Measurements from ENCODE around the gene MBLAC1.
A peak's percentile ranks its signal among the peaks of the same experiment; 100 is the strongest.
"Not testable (repeated sequence)": the region's sequence is repeated elsewhere in the genome, so short reads cannot be mapped to it uniquely, and the experiment has no call there.

Gene MBLAC1

DNA sequence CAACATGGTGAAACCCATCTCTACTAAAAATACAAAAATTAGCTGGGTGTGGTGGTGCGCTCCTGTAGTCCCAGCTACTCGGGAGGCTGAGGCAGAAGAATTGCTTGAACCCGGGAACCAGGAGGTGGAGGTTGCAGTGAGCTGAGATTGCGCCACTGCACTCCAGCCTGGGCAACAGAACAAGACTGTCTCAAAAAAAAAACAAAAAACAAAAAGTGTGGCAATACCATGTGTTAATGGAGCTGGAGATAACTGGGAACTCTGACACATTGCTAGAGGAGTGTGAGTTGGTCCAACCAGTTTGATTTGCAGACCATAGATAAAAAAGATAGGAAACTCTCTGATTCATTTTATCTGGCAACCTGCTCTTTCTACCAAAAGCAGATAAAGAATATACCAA, 19.6 kb downstream of the MBLAC1 start:
- not testable (repeated sequence) for H3K9ac ChIP-seq (ENCODE audit: low read depth, low read length); H3K27me3 ChIP-seq (ENCODE audit: control insufficient read depth, insufficient read depth, low read length); H3K36me3 ChIP-seq (ENCODE audit: control insufficient read depth, insufficient read depth, low read length); H3K27ac ChIP-seq (ENCODE audit: low read depth, low read length); H3K4me1 ChIP-seq (ENCODE audit: control insufficient read depth, insufficient read depth, low read length); H3K4me3 ChIP-seq (ENCODE audit: low read depth, low read length); H3K9me3 ChIP-seq (ENCODE audit: control insufficient read depth, insufficient read depth, low read length)

- Histone ChIP-seq H3K4me3 (ENCODE audit: low read depth, low read length) (no peak overlapping the region), H3K9ac (ENCODE audit: low read depth, low read length) (no peak overlapping the region), H3K36me3 (ENCODE audit: control insufficient read depth, insufficient read depth, low read length) (peaks cover 16% of the 10 kb centered on the region), H3K27me3 (ENCODE audit: control insufficient read depth, insufficient read depth, low read length) (no peaks in the 10 kb centered on the region), H3K4me1 (ENCODE audit: control insufficient read depth, insufficient read depth, low read length) (peaks cover 10% of the 10 kb centered on the region), H3K9me3 (ENCODE audit: control insufficient read depth, insufficient read depth, low read length) (no peaks in the 10 kb centered on the region), H3K27ac (ENCODE audit: low read depth, low read length) (no peak overlapping the region)
Measured at GRCh38 chr7:100147278-100147677, 20.5 kb downstream of the MBLAC1 start.

DNA sequence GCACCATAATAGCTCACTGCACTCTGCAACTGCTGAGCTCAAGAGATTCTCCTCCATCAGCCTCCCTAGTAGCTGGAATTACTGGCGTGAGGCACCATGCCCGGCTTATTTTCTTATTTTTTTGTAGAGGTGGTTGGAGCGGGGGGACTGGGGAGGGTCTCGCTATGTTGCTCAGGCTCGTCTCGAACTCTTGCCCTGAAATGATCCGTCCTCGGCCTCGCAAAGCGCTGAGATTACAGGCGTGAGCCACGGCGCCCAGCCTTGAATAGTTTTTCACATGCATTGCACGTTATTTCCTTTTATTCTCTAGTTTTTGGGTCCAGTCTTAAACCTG, 21.4 kb downstream of the MBLAC1 start:
- H3K27ac ChIP-seq (ENCODE audit: low read depth, low read length) = peak overlapping the region; percentile 47
- no peak overlapping the region for H3K9ac ChIP-seq (ENCODE audit: low read depth, low read length)
- H3K4me3 ChIP-seq (ENCODE audit: low read depth, low read length) = peak overlapping the region; percentile 48
- H3K9me3 ChIP-seq (ENCODE audit: control insufficient read depth, insufficient read depth, low read length) = no peaks in the 10 kb centered on the region
- H3K36me3 ChIP-seq (ENCODE audit: control insufficient read depth, insufficient read depth, low read length) = peaks cover 25% of the 10 kb centered on the region
- H3K27me3 ChIP-seq (ENCODE audit: control insufficient read depth, insufficient read depth, low read length) = no peaks in the 10 kb centered on the region
- H3K4me1 ChIP-seq (ENCODE audit: control insufficient read depth, insufficient read depth, low read length) = peaks cover 10% of the 10 kb centered on the region

GRCh38 chr7:100148559-100149328, 22.0 kb downstream of the MBLAC1 start, which contains the start of gene LAMTOR4:
Gene LAMTOR4 (plus strand): TSS chr7:100148918. CDS start chr7:100148973, 55 bp downstream.
- Histone ChIP-seq H3K36me3 (ENCODE audit: control insufficient read depth, insufficient read depth, low read length) (peaks cover 31% of the 10 kb centered on the region), H3K27ac (ENCODE audit: low read depth, low read length) (peak within 1 kb of the TSS; percentile 68), H3K9ac (ENCODE audit: low read depth, low read length) (peak within 1 kb of the TSS; percentile 60), H3K27me3 (ENCODE audit: control insufficient read depth, insufficient read depth, low read length) (no peaks in the 10 kb centered on the region), H3K9me3 (ENCODE audit: control insufficient read depth, insufficient read depth, low read length) (no peaks in the 10 kb centered on the region), H3K4me3 (ENCODE audit: low read depth, low read length) (peak within 1 kb of the TSS; percentile 81), H3K4me1 (ENCODE audit: control insufficient read depth, insufficient read depth, low read length) (peaks cover 10% of the 10 kb centered on the region)

- peaks cover 18% of the 10 kb centered on the region for H3K4me1 ChIP-seq (ENCODE audit: control insufficient read depth, insufficient read depth, low read length)
- no peak overlapping the region for H3K4me3 ChIP-seq (ENCODE audit: low read depth, low read length)
- H3K9me3 ChIP-seq (ENCODE audit: control insufficient read depth, insufficient read depth, low read length) = no peaks in the 10 kb centered on the region
- H3K9ac ChIP-seq (ENCODE audit: low read depth, low read length) = no peak overlapping the region
- no peak overlapping the region for H3K27ac ChIP-seq (ENCODE audit: low read depth, low read length)
- no peaks in the 10 kb centered on the region for H3K27me3 ChIP-seq (ENCODE audit: control insufficient read depth, insufficient read depth, low read length)
- H3K36me3 ChIP-seq (ENCODE audit: control insufficient read depth, insufficient read depth, low read length) = peaks cover 62% of the 10 kb centered on the region
Measured at GRCh38 chr7:100152404-100152803, 25.6 kb downstream of the MBLAC1 start.

DNA sequence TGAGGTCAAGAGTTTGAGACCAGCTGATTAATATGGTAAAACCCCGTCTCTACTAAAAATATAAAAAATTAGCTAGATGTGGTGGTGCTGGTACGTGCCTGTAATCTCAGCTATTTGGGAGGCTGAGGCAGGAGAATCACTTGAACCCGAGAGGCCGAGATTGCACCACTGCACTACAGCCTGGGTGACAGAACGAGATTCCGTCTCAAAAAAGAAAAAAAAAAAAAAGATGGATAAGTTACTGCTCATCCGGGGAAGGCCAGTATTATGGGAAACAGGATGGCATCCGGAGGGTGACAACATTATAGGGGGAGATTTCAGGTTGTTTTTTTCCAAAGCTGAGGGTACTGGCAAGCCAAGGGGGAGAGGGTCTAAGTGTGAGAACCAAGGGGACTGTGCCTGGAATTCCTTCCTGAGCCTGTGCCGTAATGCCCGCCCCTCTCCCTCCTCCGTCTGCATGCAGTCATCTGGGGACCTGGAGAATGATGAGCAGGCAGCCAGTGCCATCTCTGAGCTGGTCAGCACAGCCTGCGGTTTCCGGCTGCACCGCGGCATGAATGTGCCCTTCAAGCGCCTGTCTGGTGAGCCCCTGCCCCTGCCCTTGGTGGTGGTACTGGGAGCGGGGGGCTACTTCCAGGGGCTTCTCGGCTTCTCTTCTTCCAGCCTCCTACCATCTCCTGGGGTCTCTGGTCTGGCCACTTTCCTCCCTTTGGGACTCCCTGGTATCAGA, 26.3 kb downstream of the MBLAC1 start:
- Histone ChIP-seq H3K9ac (ENCODE audit: low read depth, low read length) (no peak overlapping the region), H3K27me3 (ENCODE audit: control insufficient read depth, insufficient read depth, low read length) (no peaks in the 10 kb centered on the region), H3K36me3 (ENCODE audit: control insufficient read depth, insufficient read depth, low read length) (peaks cover 62% of the 10 kb centered on the region), H3K4me1 (ENCODE audit: control insufficient read depth, insufficient read depth, low read length) (peaks cover 21% of the 10 kb centered on the region), H3K27ac (ENCODE audit: low read depth, low read length) (no peak overlapping the region), H3K9me3 (ENCODE audit: control insufficient read depth, insufficient read depth, low read length) (no peaks in the 10 kb centered on the region), H3K4me3 (ENCODE audit: low read depth, low read length) (no peak overlapping the region)

DNA sequence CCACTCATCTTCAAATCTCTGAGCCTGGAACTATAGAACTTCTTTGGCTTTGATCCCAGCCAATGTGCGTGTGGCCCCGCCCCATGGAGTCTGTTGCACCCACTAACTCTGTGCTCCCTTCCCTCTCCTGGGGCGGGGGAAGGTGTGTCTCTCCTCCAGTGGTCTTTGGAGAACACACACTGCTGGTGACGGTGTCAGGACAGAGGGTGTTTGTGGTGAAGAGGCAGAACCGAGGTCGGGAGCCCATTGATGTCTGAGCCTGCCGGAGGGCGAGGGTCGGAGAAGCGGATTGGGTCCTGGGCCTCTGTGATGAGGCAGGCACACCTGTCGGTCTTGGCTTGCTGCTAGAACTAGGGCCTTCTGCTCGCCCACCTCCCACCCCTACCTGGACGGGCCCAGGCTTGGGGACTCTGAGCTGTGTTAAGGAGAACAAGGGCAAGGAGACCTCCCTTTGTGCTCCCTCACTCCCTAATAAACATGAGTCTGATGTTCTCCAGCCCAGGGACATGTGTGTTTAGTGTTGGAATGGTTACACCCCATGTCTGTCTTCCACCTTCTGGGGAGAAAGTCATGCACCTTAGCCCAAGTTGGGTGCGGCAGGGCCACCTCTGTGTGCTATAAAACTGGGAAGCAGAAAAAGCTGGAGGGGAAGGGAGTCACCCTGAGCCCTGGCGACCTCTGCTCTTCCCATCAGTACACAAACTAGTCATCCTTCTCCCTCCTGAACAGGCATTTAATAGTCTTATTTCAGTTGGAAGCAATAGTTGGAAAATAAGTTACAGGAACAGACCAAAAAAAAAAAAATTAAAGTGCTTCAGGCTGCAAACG, 27.2 kb downstream of the MBLAC1 start:
- no peak overlapping the region for H3K4me3 ChIP-seq (ENCODE audit: low read depth, low read length)
- no peaks in the 10 kb centered on the region for H3K9me3 ChIP-seq (ENCODE audit: control insufficient read depth, insufficient read depth, low read length)
- no peaks in the 10 kb centered on the region for H3K27me3 ChIP-seq (ENCODE audit: control insufficient read depth, insufficient read depth, low read length)
- no peak overlapping the region for H3K9ac ChIP-seq (ENCODE audit: low read depth, low read length)
- peaks cover 17% of the 10 kb centered on the region for H3K4me1 ChIP-seq (ENCODE audit: control insufficient read depth, insufficient read depth, low read length)
- H3K27ac ChIP-seq (ENCODE audit: low read depth, low read length) = no peak overlapping the region
- peaks cover 62% of the 10 kb centered on the region for H3K36me3 ChIP-seq (ENCODE audit: control insufficient read depth, insufficient read depth, low read length)

GRCh38 chr7:100154651-100155491, 28.1 kb downstream of the MBLAC1 start:
- H3K4me3 ChIP-seq (ENCODE audit: low read depth, low read length) = no peak overlapping the region
- H3K9ac ChIP-seq (ENCODE audit: low read depth, low read length) = no peak overlapping the region
- H3K9me3 ChIP-seq (ENCODE audit: control insufficient read depth, insufficient read depth, low read length) = no peaks in the 10 kb centered on the region
- H3K27me3 ChIP-seq (ENCODE audit: control insufficient read depth, insufficient read depth, low read length) = no peaks in the 10 kb centered on the region
- peaks cover 19% of the 10 kb centered on the region for H3K4me1 ChIP-seq (ENCODE audit: control insufficient read depth, insufficient read depth, low read length)
- H3K27ac ChIP-seq (ENCODE audit: low read depth, low read length) = no peak overlapping the region
- H3K36me3 ChIP-seq (ENCODE audit: control insufficient read depth, insufficient read depth, low read length) = peaks cover 62% of the 10 kb centered on the region

DNA sequence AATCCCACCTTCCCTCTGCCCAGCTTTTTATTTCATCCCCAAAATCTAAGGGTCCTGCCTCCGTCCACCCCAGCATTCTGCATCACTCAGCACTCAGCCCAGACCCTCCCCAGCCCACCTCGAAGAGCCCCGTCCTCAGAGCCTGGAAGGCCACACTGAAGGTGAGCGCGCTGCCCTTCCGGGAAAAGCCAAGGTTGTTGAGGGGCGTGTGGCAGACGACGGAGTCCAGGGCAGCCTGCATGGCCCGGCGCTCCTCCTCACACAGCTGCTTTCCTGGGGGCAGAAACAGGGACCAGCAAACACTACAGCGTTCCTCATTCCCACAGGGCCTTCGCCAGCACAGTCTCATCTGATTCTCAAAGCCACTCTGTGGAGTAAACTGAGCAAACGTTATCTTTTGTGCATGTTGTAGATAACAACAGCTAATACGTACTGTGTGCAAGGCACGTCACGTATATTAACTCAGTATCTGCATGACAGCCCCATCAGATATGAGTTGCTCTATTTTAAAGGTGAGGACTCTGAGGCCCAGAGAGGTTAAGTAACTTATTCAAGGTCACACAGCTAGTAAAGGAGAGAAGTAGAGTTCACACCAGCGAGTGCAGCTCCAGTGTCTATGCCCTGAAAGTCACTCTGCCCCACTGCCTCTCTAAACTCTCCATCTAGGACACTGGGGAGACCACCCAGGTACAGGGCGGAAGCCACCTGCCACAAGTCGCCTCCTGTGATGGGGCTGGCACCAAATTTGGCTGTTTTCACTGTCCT, 29.0 kb downstream of the MBLAC1 start:
- Histone ChIP-seq H3K27ac (ENCODE audit: low read depth, low read length) (no peak overlapping the region), H3K9ac (ENCODE audit: low read depth, low read length) (no peak overlapping the region)

More for the DNA sequence above, 29.0 kb downstream of the MBLAC1 start:
- Histone ChIP-seq H3K9me3 (ENCODE audit: control insufficient read depth, insufficient read depth, low read length) (no peaks in the 10 kb centered on the region), H3K4me3 (ENCODE audit: low read depth, low read length) (no peak overlapping the region), H3K36me3 (ENCODE audit: control insufficient read depth, insufficient read depth, low read length) (peaks cover 54% of the 10 kb centered on the region), H3K27me3 (ENCODE audit: control insufficient read depth, insufficient read depth, low read length) (no peaks in the 10 kb centered on the region), H3K4me1 (ENCODE audit: control insufficient read depth, insufficient read depth, low read length) (peaks cover 13% of the 10 kb centered on the region)

Data from HUES48 (cell line).